NCI-H146 (cell line): ENCODE results near the gene AOAH.

Source experiments
- DNase-seq: peaks from one replicate; lab custom pipeline; 2025; lab: John Stamatoyannopoulos, UW

The AOAH gene, protein sequence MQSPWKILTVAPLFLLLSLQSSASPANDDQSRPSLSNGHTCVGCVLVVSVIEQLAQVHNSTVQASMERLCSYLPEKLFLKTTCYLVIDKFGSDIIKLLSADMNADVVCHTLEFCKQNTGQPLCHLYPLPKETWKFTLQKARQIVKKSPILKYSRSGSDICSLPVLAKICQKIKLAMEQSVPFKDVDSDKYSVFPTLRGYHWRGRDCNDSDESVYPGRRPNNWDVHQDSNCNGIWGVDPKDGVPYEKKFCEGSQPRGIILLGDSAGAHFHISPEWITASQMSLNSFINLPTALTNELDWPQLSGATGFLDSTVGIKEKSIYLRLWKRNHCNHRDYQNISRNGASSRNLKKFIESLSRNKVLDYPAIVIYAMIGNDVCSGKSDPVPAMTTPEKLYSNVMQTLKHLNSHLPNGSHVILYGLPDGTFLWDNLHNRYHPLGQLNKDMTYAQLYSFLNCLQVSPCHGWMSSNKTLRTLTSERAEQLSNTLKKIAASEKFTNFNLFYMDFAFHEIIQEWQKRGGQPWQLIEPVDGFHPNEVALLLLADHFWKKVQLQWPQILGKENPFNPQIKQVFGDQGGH

DNA sequence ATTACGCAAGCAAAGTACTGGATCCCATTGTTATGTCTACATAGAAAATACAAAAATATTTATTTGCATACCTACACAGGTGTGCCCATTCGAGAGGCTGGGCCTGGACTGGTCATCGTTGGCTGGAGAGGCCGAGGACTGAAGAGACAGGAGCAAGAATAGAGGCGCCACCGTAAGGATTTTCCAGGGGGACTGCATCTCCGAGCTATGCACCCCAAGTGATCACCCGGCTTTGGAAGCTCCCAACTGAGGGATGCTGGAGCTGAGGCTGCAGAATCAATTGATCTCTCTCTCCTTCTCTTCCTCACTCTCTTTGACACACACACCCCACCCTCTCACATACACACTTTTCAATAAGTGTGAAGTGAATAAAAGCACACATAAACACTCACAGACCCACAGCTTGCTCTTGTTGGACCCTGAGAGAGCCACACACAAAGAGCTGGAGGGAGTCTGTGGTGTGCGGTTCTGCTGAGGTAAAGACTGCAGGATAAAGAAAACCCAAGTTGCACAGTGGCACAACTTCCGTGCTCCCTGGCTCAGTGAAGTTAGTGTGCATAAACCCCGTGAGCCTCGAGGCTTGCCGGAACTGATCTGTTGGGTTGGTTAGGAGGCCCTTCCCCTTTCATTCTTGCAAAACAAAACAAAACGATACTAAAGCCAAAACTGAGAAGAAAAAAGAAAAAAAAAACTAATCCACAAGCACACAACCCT, at the start of gene AOAH:
Gene AOAH, minus strand, starts transcription at position 544 of the 714 bp plus-strand sequence. Its CDS starts 346 bp downstream, at position 198.
- no peak for DNase-seq

DNA sequence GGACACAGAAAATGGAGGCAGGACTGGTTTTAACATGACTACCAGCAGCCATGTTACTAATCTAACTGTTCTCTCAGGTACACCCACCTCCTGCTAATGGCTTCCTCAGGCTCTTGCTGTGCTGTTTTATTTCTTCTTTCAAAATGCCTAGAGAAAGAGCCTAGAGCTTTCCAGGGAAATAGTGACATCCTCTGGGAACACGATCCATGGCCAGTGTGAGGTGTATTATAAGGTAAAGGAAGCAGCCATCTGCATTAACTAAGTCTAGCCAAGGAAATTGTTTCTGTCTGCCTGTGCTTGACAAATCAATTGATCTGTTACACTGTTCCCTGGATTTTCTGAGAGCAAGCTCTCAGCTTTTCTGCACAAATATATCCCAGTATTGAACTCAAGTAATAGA, 42.2 kb upstream of the AOAH start:
- no peak for DNase-seq

DNA sequence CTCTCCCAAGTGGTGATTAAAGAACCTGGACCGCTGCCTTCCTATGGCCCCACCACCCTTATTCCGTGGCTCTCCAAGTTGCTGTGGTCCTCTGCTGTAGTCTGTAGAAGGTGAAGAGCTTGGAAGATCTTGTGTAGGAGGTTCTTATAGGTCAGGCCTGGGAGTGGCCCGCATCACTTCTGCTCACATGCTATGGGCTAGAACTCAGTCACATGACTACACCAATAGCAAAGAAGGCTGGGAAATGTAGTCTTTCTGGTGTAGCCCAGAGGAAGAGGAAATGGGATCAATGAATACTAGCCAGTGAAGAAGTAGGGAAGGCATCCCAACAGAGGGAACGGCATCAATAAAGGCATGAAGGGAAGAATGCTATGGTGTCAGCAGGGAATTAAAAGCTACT, 41.3 kb upstream of the AOAH start:
- DNase-seq, result no peak

DNA sequence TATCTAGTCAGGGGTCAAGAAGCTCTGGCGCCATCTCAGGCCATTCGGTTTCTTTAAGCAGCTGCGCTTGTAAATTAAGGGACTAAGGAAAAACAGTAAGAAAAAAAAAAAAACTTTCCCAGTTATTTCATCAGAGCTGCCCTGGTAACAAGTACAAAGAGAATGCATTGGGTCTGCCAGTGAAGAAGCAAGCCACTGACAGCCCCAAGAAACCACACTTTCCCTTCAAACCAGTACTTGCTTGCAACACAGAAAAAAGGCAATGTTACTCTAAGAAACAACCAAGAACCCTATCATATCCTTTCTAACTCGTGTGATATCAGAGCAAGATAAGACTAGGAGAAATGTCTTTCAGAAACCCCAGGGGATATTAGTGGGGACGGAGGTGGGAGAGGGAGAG, 40.6 kb upstream of the AOAH start:
- DNase-seq, result no peak

DNA sequence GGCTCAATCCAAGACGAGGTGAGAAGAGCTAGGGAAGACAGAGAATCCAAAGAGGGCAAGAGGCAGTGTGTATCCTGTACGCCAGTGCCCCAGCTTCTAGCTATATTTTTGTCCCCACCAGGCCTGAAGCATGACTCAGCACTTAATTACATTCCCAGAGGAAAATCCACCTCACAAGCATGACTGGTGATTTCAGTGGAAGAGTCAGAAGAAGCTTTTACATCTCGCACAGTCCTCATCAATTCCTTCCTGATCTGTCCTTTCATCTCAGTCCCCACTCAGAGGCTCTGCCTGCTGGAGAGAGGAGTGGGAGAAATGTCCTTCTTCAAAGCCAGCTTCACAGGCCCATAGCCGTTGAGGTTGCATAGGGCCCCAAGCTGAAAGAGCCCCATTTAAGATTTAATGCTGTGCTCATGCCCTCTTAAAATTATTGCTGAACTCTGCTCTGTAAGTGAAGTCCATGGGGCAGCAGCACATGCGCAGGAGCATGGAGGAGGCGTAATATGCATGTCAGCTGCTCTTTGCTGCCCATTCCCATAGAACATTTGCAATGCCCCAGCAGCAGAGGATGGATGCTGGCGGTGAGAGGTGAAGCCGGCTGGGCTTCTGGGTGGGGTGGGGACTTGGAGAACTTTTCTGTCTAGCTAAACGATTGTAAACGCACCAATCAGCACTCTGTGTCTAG, 39.0 kb upstream of the AOAH start:
- no peak for DNase-seq

DNA sequence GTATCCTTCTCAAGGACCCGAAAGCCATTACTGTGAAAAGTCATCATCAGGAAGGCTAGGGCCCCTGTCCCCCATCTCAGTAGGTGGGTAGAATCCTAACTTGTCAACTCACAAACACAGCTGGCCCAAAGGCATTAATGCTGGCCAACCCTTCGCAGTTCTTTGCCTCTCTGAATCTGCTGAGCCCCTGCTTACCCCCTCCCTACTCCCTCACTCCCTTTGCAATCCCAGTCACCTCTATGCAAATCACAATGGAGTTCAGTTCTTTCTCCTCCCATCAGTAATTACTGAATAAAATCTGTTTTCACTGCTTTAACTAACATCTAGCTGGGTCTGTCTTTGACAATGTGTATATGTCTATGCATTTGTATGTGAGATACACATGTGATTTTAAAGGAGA, 38.1 kb upstream of the AOAH start:
- no peak for DNase-seq

DNA sequence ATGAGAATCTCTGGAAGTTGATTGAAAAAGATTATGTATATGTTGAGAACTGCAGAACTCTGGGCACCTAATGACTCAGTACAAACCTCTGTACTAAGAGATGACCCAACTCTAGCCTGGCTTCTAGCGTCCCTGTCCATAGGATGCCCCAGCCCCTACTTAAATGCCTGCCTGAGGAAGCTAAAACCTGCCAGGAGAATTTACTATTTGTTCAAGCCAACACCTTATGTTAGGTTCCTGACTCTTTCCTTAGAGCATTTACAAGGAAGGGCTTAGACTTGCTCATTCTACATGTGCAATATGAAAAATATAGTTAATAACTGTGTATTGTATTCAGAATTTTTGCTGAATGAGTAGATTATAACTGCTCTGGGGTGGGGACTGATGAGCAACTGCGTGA, 37.5 kb upstream of the AOAH start:
- no peak for DNase-seq

DNA sequence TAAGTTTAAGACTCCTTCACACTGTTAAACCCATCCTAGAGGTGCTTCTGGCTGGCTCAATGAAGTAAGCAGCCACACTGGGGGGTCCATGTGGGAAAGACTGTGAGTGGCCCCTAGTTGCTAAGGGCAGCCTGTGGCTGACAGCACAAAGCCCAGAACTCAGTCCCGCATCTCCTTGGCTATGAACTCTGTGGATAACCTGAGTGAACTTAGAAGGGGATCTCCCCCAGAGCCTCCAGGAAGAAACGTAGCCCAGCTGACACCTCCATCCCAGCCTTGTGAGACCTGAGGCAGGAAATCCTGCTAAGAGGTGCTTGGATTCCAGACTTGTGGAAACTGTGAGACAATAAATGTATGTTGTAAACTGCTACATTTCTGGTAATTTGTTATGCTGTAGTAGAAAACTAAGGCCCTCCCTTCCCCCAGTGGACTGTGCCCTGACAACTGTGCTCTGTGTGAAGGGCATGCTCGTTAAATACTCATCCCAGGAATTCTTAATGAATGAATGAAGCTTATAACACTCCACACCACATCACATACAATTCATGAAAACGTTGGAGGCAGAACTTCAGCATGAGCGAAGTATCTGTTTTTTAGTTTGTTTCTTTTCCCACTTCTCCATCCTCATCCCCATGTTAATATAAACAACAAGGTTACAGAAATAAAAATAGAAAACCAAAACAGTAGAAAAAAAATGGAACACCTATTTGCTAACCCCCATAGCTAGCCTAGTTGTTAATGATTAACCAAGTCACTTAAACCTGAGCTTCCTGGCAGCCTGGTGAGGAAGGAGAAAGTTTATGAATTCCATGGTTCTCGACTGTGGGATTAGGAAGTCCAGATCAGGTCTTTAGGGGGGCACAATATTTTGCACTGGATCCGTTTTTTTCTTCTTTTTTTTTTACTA, 36.8 kb upstream of the AOAH start:
- DNase-seq, result no peak

DNA sequence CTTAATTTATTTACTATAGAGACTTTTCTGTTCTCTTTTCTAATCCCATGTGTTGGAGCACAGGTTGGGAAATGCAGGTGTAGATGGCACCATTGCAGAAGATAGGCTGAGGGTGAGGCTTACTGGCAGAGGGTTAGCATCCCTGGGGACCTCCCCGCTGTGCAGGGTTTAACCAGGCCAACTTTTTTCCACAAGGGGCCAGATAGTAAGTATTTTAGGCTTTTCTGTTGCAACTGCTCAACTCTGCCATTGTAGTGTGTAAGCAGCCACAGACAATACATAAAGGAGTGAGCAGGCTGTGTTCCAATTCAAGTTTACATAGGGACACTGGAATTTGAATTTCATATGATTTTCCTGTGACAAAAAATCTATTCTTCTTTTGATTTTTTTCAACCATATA, 34.6 kb upstream of the AOAH start:
- no peak for DNase-seq

DNA sequence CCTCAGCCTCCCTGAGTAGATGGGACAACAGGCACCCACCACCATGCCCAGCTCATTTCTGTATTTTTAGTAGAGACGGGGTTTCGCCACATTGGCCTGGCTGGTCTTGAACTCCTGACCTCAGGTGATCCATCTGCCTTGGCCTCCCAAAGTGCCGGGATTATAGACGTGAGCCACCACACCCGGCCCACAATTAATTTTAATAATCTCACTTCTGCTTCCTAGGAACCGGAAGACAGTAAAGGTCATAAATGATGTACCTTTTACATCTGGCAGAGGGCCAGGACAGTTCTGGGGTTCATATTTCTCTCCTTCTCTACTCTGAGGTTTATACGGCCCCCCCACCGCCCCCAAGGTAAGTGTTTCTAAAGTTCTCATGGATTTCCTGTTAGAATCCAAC, 31.2 kb upstream of the AOAH start:
- DNase-seq, result no peak

DNA sequence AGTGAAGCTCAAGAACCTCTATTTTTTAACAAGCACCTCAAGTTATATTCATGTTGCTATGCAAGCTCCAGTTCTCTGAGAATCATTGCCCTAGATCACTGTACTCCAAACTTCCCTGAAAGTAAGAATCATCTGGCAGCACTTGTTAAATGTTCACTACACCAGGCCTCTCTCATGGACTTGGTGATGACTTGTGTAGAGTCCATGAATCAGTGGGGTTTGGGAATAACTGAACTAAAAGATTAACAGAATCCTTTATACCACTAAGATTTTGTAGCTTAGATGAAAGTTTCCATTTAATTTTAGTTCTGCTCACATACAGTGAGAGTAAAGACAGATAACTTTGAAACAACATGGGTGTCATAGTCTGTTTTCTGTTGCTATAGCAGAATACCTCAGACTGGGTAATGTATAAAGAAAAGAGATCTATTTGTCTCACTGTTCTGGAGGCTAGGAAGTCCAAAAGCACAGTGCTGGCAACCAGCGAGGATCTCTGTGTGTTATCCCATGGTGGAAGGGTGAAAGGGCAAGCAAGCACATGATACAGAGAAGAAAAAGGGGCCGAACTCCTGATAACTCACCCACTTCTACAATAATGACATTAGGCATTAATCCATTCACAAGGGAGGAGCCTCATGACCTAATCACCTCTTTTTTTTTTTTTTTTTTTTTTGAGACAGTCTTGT, 27.9 kb upstream of the AOAH start:
- no peak for DNase-seq

DNA sequence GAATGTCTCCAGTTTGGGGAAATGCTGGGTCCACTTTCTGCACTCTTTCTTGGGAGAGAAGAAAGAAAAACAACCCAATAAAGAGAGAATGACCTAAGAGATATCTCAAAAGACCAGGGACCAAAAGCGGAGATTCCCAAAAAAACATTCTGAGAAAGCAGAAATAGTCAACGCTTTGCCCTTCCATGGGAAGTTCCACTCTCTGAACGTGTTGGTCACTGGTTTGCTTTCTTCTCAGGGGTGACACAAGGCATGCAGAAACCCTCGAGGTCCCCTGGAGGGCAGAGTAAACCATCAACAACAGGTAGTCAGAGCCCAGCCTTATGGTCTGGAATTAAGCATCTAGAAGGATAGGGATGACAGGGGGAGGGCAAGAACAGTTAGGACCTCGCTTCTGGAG, 26.2 kb upstream of the AOAH start:
- DNase-seq, result no peak

DNA sequence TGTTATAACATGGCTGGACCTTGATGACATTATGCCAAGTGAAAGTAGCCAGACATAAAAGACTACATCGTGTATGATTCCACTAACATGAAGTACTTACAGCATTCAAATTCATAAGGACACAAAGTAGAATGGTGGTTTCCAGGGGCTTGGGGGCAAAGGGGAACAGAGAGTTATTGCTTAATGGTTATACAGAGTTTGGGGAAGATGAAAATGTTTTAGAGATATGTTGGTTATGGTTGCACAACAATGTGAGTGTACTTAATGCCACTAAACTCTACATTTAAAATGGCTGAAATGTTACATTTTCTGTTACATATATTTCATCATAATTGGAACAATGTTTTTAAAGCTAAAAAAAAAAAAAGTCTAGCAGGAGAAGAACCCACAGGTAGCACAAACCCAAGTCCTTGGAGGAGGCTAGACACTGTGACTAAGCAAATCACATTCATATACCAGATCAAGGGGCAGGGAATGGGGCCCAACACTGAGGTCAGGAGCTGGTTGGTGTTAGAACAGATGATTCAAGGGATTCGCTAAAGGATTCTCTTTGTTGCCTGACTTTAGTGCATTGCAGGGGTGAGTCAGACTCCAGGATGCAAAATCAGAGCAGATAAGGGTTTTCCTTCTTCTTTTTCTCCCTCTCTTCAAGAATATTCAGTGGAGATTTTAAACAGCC, 25.1 kb upstream of the AOAH start:
- DNase-seq, result no peak

DNA sequence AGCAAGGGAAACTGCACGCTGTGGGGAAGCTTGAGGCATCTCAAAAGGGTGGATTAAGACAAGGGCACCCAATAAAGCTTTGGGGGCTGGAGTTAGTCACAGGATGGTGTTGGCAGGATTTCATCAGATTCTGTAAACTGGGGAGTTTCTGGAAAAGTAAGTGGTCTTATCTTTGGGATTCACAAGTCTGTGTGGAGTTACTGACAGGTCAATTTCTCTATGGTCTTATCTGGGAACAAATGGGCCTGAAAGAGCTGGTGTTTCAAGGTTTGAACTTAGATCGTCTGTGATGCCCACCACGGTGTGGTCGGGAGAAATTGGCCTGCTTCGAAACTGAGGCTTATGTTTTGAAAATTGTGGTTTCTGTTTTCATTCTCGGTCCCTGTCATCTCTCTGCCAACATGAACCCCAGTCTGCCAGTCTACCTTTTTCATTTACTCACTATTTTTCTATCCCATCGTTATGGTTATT, 23.8 kb upstream of the AOAH start:
- no peak for DNase-seq

DNA sequence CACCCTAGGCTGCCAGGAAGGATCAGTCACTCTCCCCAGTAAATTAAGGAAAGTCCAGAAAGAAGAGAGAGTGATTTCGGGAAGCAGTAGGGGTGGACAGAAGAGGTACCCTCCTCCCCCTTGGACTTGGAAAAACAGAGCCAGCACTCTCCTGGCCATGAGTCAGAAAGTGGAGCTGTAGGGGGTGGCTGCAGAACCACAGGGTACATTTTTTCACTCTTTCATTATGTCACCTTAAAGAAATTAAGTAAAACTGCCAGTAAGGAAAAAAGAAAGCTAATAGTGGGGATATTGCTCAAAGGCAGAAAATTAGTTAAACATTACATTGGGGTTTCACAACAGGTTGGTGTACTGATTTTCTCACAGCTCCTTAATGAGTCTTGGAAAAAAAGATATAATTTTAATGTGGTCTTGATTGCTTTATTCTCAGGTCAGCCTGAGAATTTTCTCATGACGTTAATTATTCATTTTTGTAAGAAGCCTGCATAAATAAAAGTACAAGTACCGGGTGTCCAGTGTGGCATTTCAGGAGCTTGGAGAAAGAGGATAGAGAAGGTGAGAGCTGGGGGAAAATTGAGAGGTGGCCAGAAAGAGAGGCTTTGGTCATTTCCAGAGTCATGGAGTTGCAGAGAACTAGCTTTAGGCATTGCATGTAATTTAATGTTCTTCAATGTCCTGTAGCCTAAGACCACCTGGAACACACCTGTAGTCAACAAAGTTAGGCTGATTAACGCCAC, 23.2 kb upstream of the AOAH start:
- no peak for DNase-seq

DNA sequence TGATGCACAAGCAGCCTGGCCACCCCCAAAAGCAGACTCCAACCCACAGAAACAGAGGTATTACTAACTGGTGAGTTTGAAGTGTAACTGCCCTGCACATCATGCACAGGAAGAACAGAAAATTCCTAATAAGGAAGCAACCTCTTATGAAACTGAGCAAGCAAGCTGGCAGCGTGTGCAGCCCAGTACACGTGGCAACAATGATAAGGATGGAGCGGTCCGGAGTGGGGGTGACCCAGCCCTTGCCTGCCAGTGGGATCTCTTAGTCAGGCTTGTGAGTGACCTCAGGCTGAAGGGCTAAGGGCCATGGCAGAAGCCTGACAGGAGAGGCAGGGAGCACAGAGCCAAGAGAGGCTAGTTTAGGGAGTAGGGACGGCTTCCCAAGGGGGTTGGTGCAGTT, 22.1 kb upstream of the AOAH start:
- no peak for DNase-seq

DNA sequence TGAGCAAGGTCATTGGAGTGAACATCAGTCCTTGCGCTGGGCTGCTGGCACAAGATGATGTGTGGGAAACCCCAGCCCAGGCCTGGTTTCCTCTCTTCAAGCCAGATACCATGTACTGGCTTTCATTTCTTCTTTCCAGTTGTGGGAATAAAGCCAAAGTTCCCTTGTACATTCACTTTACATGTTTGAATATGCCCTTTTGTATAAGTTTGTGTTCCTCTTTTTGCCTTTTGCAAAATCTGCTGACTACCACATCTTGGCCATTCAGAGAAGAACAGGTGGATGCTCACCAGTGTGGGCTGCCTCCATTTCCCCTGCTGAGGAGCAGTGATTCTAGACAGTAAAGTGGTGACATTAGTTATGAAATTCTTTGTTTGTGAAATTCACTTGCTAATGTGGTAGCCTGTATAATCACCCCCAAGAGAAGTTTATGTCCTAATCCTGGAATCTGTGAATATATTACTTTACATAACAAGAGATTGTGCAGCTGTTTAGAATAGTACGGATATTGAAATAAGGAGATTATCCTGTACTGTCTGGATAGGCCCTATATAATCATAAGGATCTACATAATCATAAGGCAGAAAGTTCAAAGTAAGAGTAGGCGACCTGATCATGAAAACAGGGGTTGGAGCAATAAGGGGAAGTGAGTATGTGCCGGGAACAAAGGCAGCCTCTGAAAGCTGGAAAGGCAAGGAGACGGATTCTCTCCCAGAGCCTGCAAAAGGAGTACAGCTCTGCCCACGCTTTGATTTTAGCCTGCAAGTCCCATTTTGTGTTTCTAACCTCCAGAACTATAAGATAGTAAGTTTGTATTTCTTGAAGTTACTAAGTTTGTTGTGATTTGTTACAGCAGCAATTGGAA, 18.8 kb upstream of the AOAH start:
- no peak for DNase-seq

DNA sequence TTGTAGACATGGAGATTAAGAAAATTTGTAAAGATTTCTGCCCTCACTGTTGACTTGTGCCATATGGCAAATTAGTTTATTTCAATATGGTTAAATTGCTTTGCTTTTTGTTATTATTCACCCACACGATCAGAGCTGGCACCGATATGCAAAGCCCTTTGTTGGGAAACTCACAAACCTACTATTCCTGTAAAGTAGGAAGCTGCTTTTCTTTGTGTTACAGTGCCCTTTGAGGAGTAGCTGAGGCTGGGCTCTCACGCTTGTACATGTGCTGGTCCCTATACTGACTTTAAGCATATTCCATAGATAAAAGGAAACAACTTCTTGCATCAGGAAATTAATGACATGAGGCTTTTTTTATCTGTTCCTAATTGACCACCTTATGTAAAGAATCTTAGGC, 17.6 kb upstream of the AOAH start:
- no peak for DNase-seq

DNA sequence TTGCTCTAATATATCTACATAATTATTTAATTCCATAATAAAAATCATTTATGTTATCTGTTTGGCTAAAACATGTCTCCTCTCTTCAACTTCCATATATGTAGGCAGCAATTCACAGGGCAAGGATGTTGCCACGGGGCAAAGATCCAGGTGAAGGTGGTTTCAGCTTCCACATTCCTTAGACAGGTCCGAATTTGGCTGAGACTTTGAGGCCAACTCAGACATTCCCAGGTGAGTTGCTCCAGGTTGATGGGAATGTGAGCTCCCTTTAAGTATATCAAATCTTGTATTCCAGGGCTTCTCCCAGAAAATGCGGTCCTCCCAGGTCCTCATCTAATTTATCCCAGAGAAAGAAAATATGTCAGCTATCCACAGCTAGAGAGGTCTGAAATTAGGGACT, 15.1 kb upstream of the AOAH start:
- DNase-seq, result no peak
